ENCODE results near the gene C9orf57. TPM values are rescaled to one million over a fixed set of nuclear protein-coding genes. Genes with fewer than 3 reads are reported as not detected.

Gene C9orf57
- total and polyA plus RNA-seq, 9 of the 15 experiments (the other 6 are each of a cell fraction or from before 2014, with no cell fraction given) = not detected

DNA sequence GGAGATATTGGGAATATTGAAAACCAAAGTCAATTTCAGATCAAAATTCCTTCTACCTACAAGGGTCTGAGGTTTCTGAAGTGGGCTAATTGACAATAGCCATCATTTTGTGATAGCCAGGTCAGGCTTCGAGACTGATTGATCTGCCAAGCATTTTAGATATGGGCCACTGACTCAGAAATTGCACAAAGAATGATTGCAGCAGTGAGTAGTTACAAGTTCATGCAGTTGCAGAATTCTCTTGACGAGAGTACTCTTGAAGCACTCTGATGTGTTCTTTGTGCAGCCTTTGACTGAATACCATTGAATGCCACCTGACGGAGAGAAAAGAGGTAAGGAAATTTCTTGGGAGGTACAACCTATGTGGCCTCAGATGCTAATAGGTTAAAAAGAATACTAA is 8.3 kb downstream of the C9orf57 start (continued):
- no peak for TF ChIP-seq SMC3 (conservative IDR thresholded peaks at IDR 0.05; ENCODE audit: insufficient read depth, low read depth, low read length)

DNA sequence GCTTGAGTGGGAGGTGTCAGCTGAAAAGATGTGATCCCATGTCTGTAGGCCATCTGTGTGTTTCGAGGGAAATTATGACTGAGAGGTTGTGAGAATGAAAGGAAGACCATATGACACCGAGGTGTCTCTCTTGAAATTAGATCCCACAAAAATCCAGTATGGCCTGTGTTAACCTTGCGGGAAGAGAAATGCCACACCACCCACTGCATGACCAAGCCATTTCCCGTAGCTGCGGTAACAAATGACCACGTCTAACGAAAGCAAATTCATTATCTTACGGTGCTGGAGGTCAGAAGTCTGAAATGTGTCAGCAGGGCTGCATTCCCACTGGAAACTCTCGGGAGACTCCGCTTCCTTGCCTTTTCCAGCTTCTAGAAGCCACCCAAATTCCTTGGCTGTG is 11.6 kb downstream of the C9orf57 start:
- BruUV-seq (replicated peaks) = no TSS peak
- H3K9me3 ChIP-seq (replicated peaks; ENCODE audit: control insufficient read depth, insufficient read depth, low read depth, low read length) = no peaks in the 10 kb centered on the region; the same call in 1 of the 2 replicates
- no peaks in the 10 kb centered on the region for H3K36me3 ChIP-seq (ENCODE audit: control insufficient read depth, insufficient read depth, low read length)
- POLR2A ChIA-PET = no interaction called here
- CTCF ChIA-PET (ENCODE audit: low intra/inter-chr PET ratio) = interaction anchor here (0.5 kb wide), 1 partner anchor 243 kb away, joined by 4 read pairs; no protein-coding TSS in a partner anchor
- no peak overlapping the region for H3K9ac ChIP-seq (ENCODE audit: insufficient read depth in 1 of 2, low read depth in 2 of 2, low read length in 2 of 2)
- no peak for ATAC-seq
- H3K4me3 ChIP-seq = no peak overlapping the region
- DNase-seq (ENCODE audit: extremely low read depth in 1 of 4, low spot score in 3 of 4) = no peak
- TF ChIP-seq ZC3H8 (IDR thresholded peaks at IDR 0.05) = no peak
- no peak for TF ChIP-seq LCOR (CRISPR knock-in tag; IDR thresholded peaks at IDR 0.05)
- TF ChIP-seq CBFA2T2 (conservative IDR thresholded peaks at IDR 0.05) = no peak
- TF ChIP-seq, protein P1, sequence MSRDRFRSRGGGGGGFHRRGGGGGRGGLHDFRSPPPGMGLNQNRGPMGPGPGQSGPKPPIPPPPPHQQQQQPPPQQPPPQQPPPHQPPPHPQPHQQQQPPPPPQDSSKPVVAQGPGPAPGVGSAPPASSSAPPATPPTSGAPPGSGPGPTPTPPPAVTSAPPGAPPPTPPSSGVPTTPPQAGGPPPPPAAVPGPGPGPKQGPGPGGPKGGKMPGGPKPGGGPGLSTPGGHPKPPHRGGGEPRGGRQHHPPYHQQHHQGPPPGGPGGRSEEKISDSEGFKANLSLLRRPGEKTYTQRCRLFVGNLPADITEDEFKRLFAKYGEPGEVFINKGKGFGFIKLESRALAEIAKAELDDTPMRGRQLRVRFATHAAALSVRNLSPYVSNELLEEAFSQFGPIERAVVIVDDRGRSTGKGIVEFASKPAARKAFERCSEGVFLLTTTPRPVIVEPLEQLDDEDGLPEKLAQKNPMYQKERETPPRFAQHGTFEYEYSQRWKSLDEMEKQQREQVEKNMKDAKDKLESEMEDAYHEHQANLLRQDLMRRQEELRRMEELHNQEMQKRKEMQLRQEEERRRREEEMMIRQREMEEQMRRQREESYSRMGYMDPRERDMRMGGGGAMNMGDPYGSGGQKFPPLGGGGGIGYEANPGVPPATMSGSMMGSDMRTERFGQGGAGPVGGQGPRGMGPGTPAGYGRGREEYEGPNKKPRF (IDR thresholded peaks at IDR 0.05; ENCODE audit: low read depth, low read length) = no peak
- TF ChIP-seq MCM7 (IDR thresholded peaks at IDR 0.05) = no peak
- TF ChIP-seq BRF1 (IDR thresholded peaks at IDR 0.05; ENCODE audit: borderline replicate concordance, extremely low read depth, insufficient read length) = no peak
- TF ChIP-seq FIP1L1 (IDR thresholded peaks at IDR 0.05; ENCODE audit: low read depth, low read length, poor library complexity, severe bottlenecking) = no peak
- TF ChIP-seq SLC30A9 (CRISPR knock-in tag; IDR thresholded peaks at IDR 0.05) = no peak
- no peak for TF ChIP-seq MIER1 (IDR thresholded peaks at IDR 0.05; ENCODE audit: low read depth)
- no peak for TF ChIP-seq CHD1 (IDR thresholded peaks at IDR 0.05; ENCODE audit: low read length)
- TF ChIP-seq, protein P2, sequence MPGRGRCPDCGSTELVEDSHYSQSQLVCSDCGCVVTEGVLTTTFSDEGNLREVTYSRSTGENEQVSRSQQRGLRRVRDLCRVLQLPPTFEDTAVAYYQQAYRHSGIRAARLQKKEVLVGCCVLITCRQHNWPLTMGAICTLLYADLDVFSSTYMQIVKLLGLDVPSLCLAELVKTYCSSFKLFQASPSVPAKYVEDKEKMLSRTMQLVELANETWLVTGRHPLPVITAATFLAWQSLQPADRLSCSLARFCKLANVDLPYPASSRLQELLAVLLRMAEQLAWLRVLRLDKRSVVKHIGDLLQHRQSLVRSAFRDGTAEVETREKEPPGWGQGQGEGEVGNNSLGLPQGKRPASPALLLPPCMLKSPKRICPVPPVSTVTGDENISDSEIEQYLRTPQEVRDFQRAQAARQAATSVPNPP (IDR thresholded peaks at IDR 0.05; ENCODE audit: borderline replicate concordance, insufficient read depth, insufficient read length) = no peak
- TF ChIP-seq SMAD2 (IDR thresholded peaks at IDR 0.05; ENCODE audit: low read depth, low read length) = no peak
- H4K20me1 ChIP-seq (replicated peaks; ENCODE audit: control insufficient read depth, insufficient read depth, low read length) = no peaks in the 10 kb centered on the region
- no peaks in the 10 kb centered on the region for H3K9me1 ChIP-seq (ENCODE audit: control insufficient read depth, insufficient read depth, low read length)
- in situ Hi-C loops (cut with MboI) = no loop called here
- H3K4me1 ChIP-seq (replicated peaks in 1 of 2; ENCODE audit: control insufficient read depth in 2 of 2, insufficient read depth in 2 of 2, low read length in 2 of 2) = no peaks in the 10 kb centered on the region; a peak in 1 of 5 replicates
- 2% methylated on average over 10 of the region's 10 CpGs for WGBS (ENCODE audit: insufficient coverage, low coverage, missing lambda C conversion rate)
- H3K79me2 ChIP-seq (ENCODE audit: control insufficient read depth, insufficient read depth, low read length) = no peaks in the 10 kb centered on the region
- H3K4me2 ChIP-seq (ENCODE audit: insufficient read depth, low read length) = no peak overlapping the region
- intact Hi-C loops (cut with micrococcal nuclease) = no loop called here
- H3K27me3 ChIP-seq (ENCODE audit: control insufficient read depth in 2 of 2, insufficient read depth in 2 of 2, low read length in 2 of 2) = peaks cover 3 to 23% of the 10 kb centered on the region in 2 experiments; a peak in 3 of 5 replicates
- H2AFZ ChIP-seq (ENCODE audit: low read depth, low read length) = no peak overlapping the region
- no peak for FAIRE-seq
- H3K27ac ChIP-seq (ENCODE audit: extremely low read depth, low read depth, low read length) = no peak overlapping the region

Measured in K562 (cell line).